A549 (cell line): ENCODE measurements around the gene HRH2. TPM values are rescaled to one million over a fixed set of nuclear protein-coding genes. Genes with fewer than 3 reads are reported as not detected.
A peak's percentile ranks its signal among the peaks of the same experiment; 100 is the strongest.

ENCODE experiments used
- ATAC-seq, 2 experiments: fragments of 200-7000 bp in 1 of 2; fragments of >200 bp in 1 of 2; cut with Nextera tagmentation in 1 of 2; cut with Tn5 transposase in 1 of 2; 3 replicates each; pipeline versions ENCODE4 v1.8.0 to v1.9.1; 2018 to 2020; ENCODE audit warnings: mild to moderate bottlenecking in 1 of 2, moderate library complexity in 1 of 2
- CTCF ChIA-PET: fragments of 300-600 bp; sonication (Branson Sonifier 250); formaldehyde crosslinking; extraction: SDS; loops from one replicate; lab custom pipeline; 2021; ENCODE audit warnings: antibody characterized with exemption, inconsistent platforms; lab: Yijun Ruan, JAX
- POLR2A ChIA-PET: fragments of 350-600 bp; formaldehyde crosslinking; extraction: SDS; loops from one replicate; lab custom pipeline; 2021; ENCODE audit warnings: antibody characterized with exemption, inconsistent platforms; lab: Yijun Ruan, JAX
- DNase-seq, 2 experiments: peaks; one replicate each; pipeline versions ENCODE4 v3.0.0 to v3.0.0-alpha.2; 2011 to 2016; ENCODE audit warnings: low read depth in 1 of 2, low spot score in 1 of 2
- FAIRE-seq: peaks from 2 replicates; lab custom pipeline; 2011; peaks lifted over from hg19 to GRCh38; lab: Jason Lieb, UNC
- H3K27ac ChIP-seq, 2 experiments: fragments of >200 bp; sonication (Bioruptor Twin); formaldehyde crosslinking; 3 replicates each; pipeline ENCODE4 v1.5.1; 2016 to 2017
- H3K4me1 ChIP-seq: fragments of >200 bp; sonication (Bioruptor Twin); formaldehyde crosslinking; 3 replicates; pipeline ENCODE4 v1.6.1; 2016
- H3K4me2 ChIP-seq: fragments of >200 bp; sonication (Bioruptor Twin); formaldehyde crosslinking; 3 replicates; pipeline ENCODE4 v1.6.1; 2016
- H3K4me3 ChIP-seq: fragments of >200 bp; sonication (Bioruptor Twin); formaldehyde crosslinking; 3 replicates; pipeline ENCODE4 v1.5.1; 2016
- H3K9me3 ChIP-seq: fragments of >200 bp; sonication (Bioruptor Twin); formaldehyde crosslinking; 3 replicates; pipeline ENCODE4 v1.6.1; 2016
- ATOH8 ChIP-seq: fragments of 250-450 bp; sonication (Bioruptor Pico); IDR thresholded peaks from 2 replicates; pipeline ENCODE4 v1.5.0; 2020; ENCODE audit warnings: low read depth, mild to moderate bottlenecking, moderate library complexity
- CBX2 ChIP-seq: fragments of 200-600 bp; sonication (generic); IDR thresholded peaks from 2 replicates; pipeline ENCODE4 v1.6.1; 2016; ENCODE audit warnings: low read depth, mild to moderate bottlenecking, borderline replicate concordance
- CBX8 ChIP-seq: fragments of 200-600 bp; sonication (generic); IDR thresholded peaks from 2 replicates; pipeline ENCODE4 v1.6.1; 2016
- CEBPB ChIP-seq, 2 experiments: fragments of >200 bp in 1 of 2; sonication (Bioruptor Twin) in 1 of 2; formaldehyde crosslinking in 1 of 2; IDR thresholded peaks; 2 replicates each; pipeline ENCODE4 v1.6.1; 2012 to 2016
- ESRRA ChIP-seq: fragments of 150-350 bp; IDR thresholded peaks from 2 replicates; pipeline ENCODE4 v1.6.1; 2014; ENCODE audit warnings: mild to moderate bottlenecking, low read length, borderline replicate concordance
- FOSB ChIP-seq: fragments of 250-450 bp; sonication (Bioruptor Pico); IDR thresholded peaks from 2 replicates; pipeline ENCODE4 v1.5.0; 2020; ENCODE audit warnings: mild to moderate bottlenecking, moderate library complexity
- FOSL2 ChIP-seq, 2 experiments: fragments of 450-650 bp in 1 of 2; fragments of >200 bp in 1 of 2; sonication (Bioruptor Twin) in 1 of 2; formaldehyde crosslinking; IDR thresholded peaks; 2 replicates each; pipeline versions ENCODE4 v1.5.0 to v1.6.1; 2016 to 2020; ENCODE audit warnings: mild to moderate bottlenecking in 1 of 2, moderate library complexity in 1 of 2
- FOXS1 ChIP-seq: fragments of 250-450 bp; sonication (Bioruptor Pico); IDR thresholded peaks from 2 replicates; pipeline ENCODE4 v1.5.0; 2020; ENCODE audit warnings: mild to moderate bottlenecking, moderate library complexity
- GATA3 ChIP-seq: IDR thresholded peaks from 2 replicates; pipeline ENCODE4 v1.6.1; 2012; ENCODE audit warnings: borderline replicate concordance
- HOXB13 ChIP-seq: fragments of 250-450 bp; sonication (Bioruptor Pico); IDR thresholded peaks from 2 replicates; pipeline ENCODE4 v1.5.0; 2020; ENCODE audit warnings: low read depth, mild to moderate bottlenecking, moderate library complexity
- KDM1A ChIP-seq: fragments of 200-600 bp; sonication (generic); IDR thresholded peaks from 2 replicates; pipeline ENCODE4 v1.6.1; 2016; ENCODE audit warnings: low read depth, mild to moderate bottlenecking
- MAFK ChIP-seq: fragments of 450-650 bp; IDR thresholded peaks from 2 replicates; pipeline ENCODE4 v1.6.1; 2014; ENCODE audit not compliant: partially characterized antibody
- MAZ ChIP-seq: fragments of 150-350 bp; IDR thresholded peaks from 2 replicates; pipeline ENCODE4 v1.6.1; 2014; ENCODE audit warnings: antibody characterized with exemption, low read depth, low read length, borderline replicate concordance
- NFE2L2 ChIP-seq: fragments of 150-350 bp; conservative IDR thresholded peaks from 2 replicates; pipeline ENCODE4 v1.6.1; 2014; ENCODE audit warnings: low read length
- NPAS2 ChIP-seq: fragments of 250-450 bp; sonication (Bioruptor Pico); IDR thresholded peaks from 2 replicates; pipeline ENCODE4 v1.8.0; 2022; ENCODE audit warnings: mild to moderate bottlenecking, moderate library complexity, borderline replicate concordance
- NR3C1 ChIP-seq: fragments of >200 bp; sonication (Bioruptor Twin); formaldehyde crosslinking; IDR thresholded peaks from 3 replicates; pipeline ENCODE4 v1.6.1; 2017
- PHF8 ChIP-seq: fragments of 200-600 bp; sonication (generic); IDR thresholded peaks from 2 replicates; pipeline ENCODE4 v1.6.1; 2016; ENCODE audit warnings: low read depth, mild to moderate bottlenecking, antibody characterized with exemption, moderate library complexity, borderline replicate concordance
- RARB ChIP-seq: fragments of 250-450 bp; sonication (Bioruptor Pico); IDR thresholded peaks from 2 replicates; pipeline ENCODE4 v1.8.0; 2021; ENCODE audit warnings: mild to moderate bottlenecking, moderate library complexity
- RCOR1 ChIP-seq: fragments of 150-350 bp; IDR thresholded peaks from 2 replicates; pipeline ENCODE4 v1.6.1; 2014; ENCODE audit warnings: antibody characterized with exemption, low read length, low read depth
- SMC3 ChIP-seq: fragments of >200 bp; sonication (Bioruptor Twin); formaldehyde crosslinking; IDR thresholded peaks from 3 replicates; pipeline ENCODE4 v1.6.1; 2018; ENCODE audit warnings: inconsistent platforms
- ZNF302 ChIP-seq: fragments of 250-450 bp; sonication (Bioruptor Pico); IDR thresholded peaks from 2 replicates; pipeline ENCODE4 v1.9.0; 2021; ENCODE audit warnings: inconsistent platforms, mild to moderate bottlenecking, moderate library complexity
- WGBS: methylation state at CpG from one replicate; pipeline ENCODE4 v1.1.6; 2017; ENCODE audit errors: missing lambda C conversion rate; 5-methylcytosine and 5-hydroxymethylcytosine counted together
- polyA plus RNA-seq, 4 experiments: library from polyadenylated mRNA; depleted of rRNA in 3 of 4; stranded (reverse); fragments of >200 nt; fragmentation: RNase III in 1 of 4; extraction: RNeasy Plus Mini Kit Qiagen cat#74134 plus additional on column Dnase treatment in 1 of 4; gene quantifications; 2 replicates in 3 of 4; 3 replicates in 1 of 4; pipeline ENCODE4 v1.2.3, GENCODE V29; 2011 to 2017
- TF ChIP-seq, protein P1 (sequence below): fragments of 150-350 bp; IDR thresholded peaks from 2 replicates; pipeline ENCODE4 v1.6.1; 2014; ENCODE audit warnings: low read depth, mild to moderate bottlenecking, low read length
- TF ChIP-seq, protein P2 (sequence below): fragments of >200 bp; sonication (Bioruptor Twin); formaldehyde crosslinking; IDR thresholded peaks from 3 replicates; pipeline ENCODE4 v1.6.1; 2016

Gene HRH2
- polyA plus RNA-seq, 2 of the 4 experiments (the other 2 are of a cell fraction), result 0.58 to 0.62 TPM

- no peak for TF ChIP-seq FOSL2 (IDR thresholded peaks at IDR 0.05)
- TF ChIP-seq FOSL2 (CRISPR knock-in tag; IDR thresholded peaks at IDR 0.05), result no peak
- TF ChIP-seq FOSB (CRISPR knock-in tag), result no peak
Measured at GRCh38 chr5:175729829-175730277, 72.0 kb downstream of the HRH2 start (continued).

DNA sequence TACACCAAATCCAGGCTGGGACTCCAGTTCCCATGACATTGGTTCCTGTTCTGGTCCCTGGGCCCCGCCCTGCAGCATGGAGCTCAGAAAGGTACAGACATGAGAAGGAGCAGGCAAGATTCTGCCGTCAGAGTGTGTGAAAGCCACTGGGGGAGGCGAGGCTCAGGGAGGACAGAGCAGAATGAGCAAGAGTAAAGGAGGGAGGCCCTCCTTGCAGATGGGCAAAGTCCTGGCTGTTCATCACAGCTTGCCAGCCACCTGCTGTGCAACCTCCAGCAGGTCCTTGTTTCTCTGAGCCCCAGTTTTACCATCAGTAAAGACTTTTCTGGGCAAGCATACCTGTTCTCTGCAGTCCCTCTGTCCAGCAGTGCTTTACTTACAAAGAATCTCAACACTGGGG, 73.3 kb downstream of the HRH2 start:
- 75% methylated on average over 3 of the region's 3 CpGs for WGBS
- Histone ChIP-seq H3K4me2 (peak overlapping the region; percentile 1; the same call in 2 of the 3 replicates), H3K4me3 (no peak overlapping the region), H3K9me3 (peaks cover 8% of the 10 kb centered on the region; the same call in 1 of the 3 replicates), H3K27ac (peak overlapping the region; percentile 77 to 78), H3K4me1 (peaks cover 24% of the 10 kb centered on the region)
- DNase-seq, result no peak
- ChIA-PET CTCF (interaction anchor here (0.7 to 11.5 kb wide), 27 partner anchors 10 to 847 kb away, joined by 3 to 232 read pairs (median 17); partner anchors contain the start of genes CPLX2 and FAF2), POLR2A (interaction anchor here (1.6 kb wide), 1 partner anchor 137 kb away, joined by 4 read pairs; no protein-coding TSS in a partner anchor)
- no peak for ATAC-seq
- FAIRE-seq, result no peak
- TF ChIP-seq RCOR1, result no peak
- no peak for TF ChIP-seq HOXB13
- no peak for TF ChIP-seq CEBPB (IDR thresholded peaks at IDR 0.05)
- TF ChIP-seq CBX2, result no peak
- TF ChIP-seq CBX8, result no peak
- TF ChIP-seq GATA3, result no peak
- no peak for TF ChIP-seq ZNF302 (CRISPR knock-in tag)
- TF ChIP-seq SMC3, result no peak
- no peak for TF ChIP-seq KDM1A
- TF ChIP-seq NR3C1, result no peak
- TF ChIP-seq PHF8, result no peak

- Histone ChIP-seq H3K9me3 (peaks cover 8% of the 10 kb centered on the region; the same call in 1 of the 3 replicates), H3K4me2 (peak overlapping the region; percentile 1; the same call in 1 of the 3 replicates), H3K4me3 (no peak overlapping the region), H3K4me1 (peaks cover 24% of the 10 kb centered on the region), H3K27ac (peak overlapping the region; percentile 77 to 78)
- ChIA-PET POLR2A (no interaction called here), CTCF (interaction anchor here (0.6 to 11.5 kb wide), 12 partner anchors 9 to 846 kb away, joined by 3 to 232 read pairs (median 14); partner anchors contain the start of genes CPLX2 and KIAA1191)
- TF ChIP-seq RARB (CRISPR knock-in tag) (no peak), NFE2L2 (no peak), ESRRA (no peak), GATA3 (no peak)
- 81% methylated on average over 4 of the region's 4 CpGs for WGBS
- ATAC-seq, result no peak
- no peak for FAIRE-seq
- no peak for DNase-seq
Measured at GRCh38 chr5:175731756-175732465, 74.0 kb downstream of the HRH2 start.

- Histone ChIP-seq H3K4me3 (no peak overlapping the region), H3K4me2 (no peak overlapping the region), H3K9me3 (peaks cover 8% of the 10 kb centered on the region; the same call in 1 of the 3 replicates), H3K4me1 (peaks cover 24% of the 10 kb centered on the region), H3K27ac (peak overlapping the region; percentile 77 to 78; a peak in 4 of 6 replicates)
- WGBS, result 78% methylated on average over 6 of the region's 6 CpGs
- FAIRE-seq (no peak), DNase-seq (no peak), ATAC-seq (no peak)
- ChIA-PET CTCF (interaction anchor here (1.1 to 11.5 kb wide), 7 partner anchors 13 to 629 kb away, joined by 3 to 232 read pairs (median 3); partner anchors contain the start of genes CPLX2 and KIAA1191), POLR2A (no interaction called here)
- TF ChIP-seq FOXS1, result no peak
- no peak for TF ChIP-seq CBX2
- TF ChIP-seq, protein P1, sequence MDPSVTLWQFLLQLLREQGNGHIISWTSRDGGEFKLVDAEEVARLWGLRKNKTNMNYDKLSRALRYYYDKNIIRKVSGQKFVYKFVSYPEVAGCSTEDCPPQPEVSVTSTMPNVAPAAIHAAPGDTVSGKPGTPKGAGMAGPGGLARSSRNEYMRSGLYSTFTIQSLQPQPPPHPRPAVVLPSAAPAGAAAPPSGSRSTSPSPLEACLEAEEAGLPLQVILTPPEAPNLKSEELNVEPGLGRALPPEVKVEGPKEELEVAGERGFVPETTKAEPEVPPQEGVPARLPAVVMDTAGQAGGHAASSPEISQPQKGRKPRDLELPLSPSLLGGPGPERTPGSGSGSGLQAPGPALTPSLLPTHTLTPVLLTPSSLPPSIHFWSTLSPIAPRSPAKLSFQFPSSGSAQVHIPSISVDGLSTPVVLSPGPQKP, result no peak
- no peak for TF ChIP-seq NPAS2 (CRISPR knock-in tag)
- no peak for TF ChIP-seq MAZ
- no peak for TF ChIP-seq MAFK
- TF ChIP-seq ATOH8, result no peak
- no peak for TF ChIP-seq ESRRA
- no peak for TF ChIP-seq GATA3
- TF ChIP-seq, protein P2, sequence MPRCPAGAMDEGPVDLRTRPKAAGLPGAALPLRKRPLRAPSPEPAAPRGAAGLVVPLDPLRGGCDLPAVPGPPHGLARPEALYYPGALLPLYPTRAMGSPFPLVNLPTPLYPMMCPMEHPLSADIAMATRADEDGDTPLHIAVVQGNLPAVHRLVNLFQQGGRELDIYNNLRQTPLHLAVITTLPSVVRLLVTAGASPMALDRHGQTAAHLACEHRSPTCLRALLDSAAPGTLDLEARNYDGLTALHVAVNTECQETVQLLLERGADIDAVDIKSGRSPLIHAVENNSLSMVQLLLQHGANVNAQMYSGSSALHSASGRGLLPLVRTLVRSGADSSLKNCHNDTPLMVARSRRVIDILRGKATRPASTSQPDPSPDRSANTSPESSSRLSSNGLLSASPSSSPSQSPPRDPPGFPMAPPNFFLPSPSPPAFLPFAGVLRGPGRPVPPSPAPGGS, result no peak
Measured at GRCh38 chr5:175733017-175733416, 75.1 kb downstream of the HRH2 start.
